GM12874 (cell line): ENCODE results near the gene NSUN7.

ENCODE experiments used
- CTCF ChIP-seq: IDR thresholded peaks from 2 replicates; pipeline ENCODE4 v1.5.1; 2011; ENCODE audit warnings: low read depth, mild to moderate bottlenecking, control low read depth, low read length, moderate library complexity; ENCODE audit not compliant: insufficient read depth

NSUN7 gene

GRCh38 chr4:40832175-40832574 lies 82.4 kb downstream of the NSUN7 start:
- no peak for TF ChIP-seq CTCF

GRCh38 chr4:40833212-40833611 lies 83.5 kb downstream of the NSUN7 start:
- TF ChIP-seq CTCF: no peak

GRCh38 chr4:40837094-40837870 lies 87.5 kb downstream of the NSUN7 start:
- TF ChIP-seq CTCF: no peak

- no peak for TF ChIP-seq CTCF
Observed at GRCh38 chr4:40838742-40839141, 89.0 kb downstream of the NSUN7 start.

GRCh38 chr4:40840255-40840984 lies 90.7 kb downstream of the NSUN7 start:
- TF ChIP-seq CTCF: no peak

- TF ChIP-seq CTCF: peak; percentile 83
Observed at GRCh38 chr4:40840985-40841571, 91.3 kb downstream of the NSUN7 start.

GRCh38 chr4:40842318-40842717 lies 92.6 kb downstream of the NSUN7 start:
- no peak for TF ChIP-seq CTCF
